GM12878 (cell line): ENCODE results near the gene POLA1. TPM values are rescaled to one million over a fixed set of nuclear protein-coding genes. Genes with fewer than 3 reads are reported as not detected.

Experiments used
- ATAC-seq: fragments of 200-7000 bp; cut with Tn5 transposase; 3 replicates; pipeline ENCODE4 v1.9.1; 2020; ENCODE audit warnings: mild to moderate bottlenecking, moderate library complexity
- BruUV-seq: library from RNA; stranded (reverse); fragments of 400-500 nt; replicated peaks from 2 replicates; lab custom pipeline; 2021; lab: Mats Ljungman, UMichigan
- CTCF ChIA-PET: fragments of 300-600 bp; sonication (Branson Sonifier 250); formaldehyde crosslinking; extraction: SDS; loops from one replicate; lab custom pipeline; 2021; ENCODE audit warnings: inconsistent platforms; lab: Yijun Ruan, JAX
- POLR2A ChIA-PET: fragments of 350-600 bp; formaldehyde crosslinking; extraction: SDS; loops from one replicate; lab custom pipeline; 2021; ENCODE audit warnings: inconsistent platforms; lab: Charles Lee
- RAD21 ChIA-PET: fragments of 300-600 bp; sonication (Branson Sonifier 250); formaldehyde crosslinking; loops from one replicate; lab custom pipeline; 2023; ENCODE audit warnings: antibody characterized with exemption; ENCODE audit not compliant: unreplicated experiment; lab: Charles Lee
- SMC1A ChIA-PET: fragments of 300-600 bp; sonication (Branson Sonifier 250); formaldehyde crosslinking; loops from one replicate; lab custom pipeline; 2023; ENCODE audit not compliant: unreplicated experiment, uncharacterized antibody; lab: Charles Lee
- DNase-seq: peaks from one replicate; pipeline ENCODE4 v3.0.0-alpha.2; 2011; ENCODE audit warnings: low read depth, low spot score
- FAIRE-seq: peaks from 3 replicates; lab custom pipeline; 2011; peaks lifted over from hg19 to GRCh38; lab: Jason Lieb, UNC
- H2AFZ ChIP-seq: 2 replicates; pipeline ENCODE4 v1.6.0; 2011; ENCODE audit warnings: low read depth, low read length, control low read depth; ENCODE audit not compliant: control insufficient read depth
- H3K27ac ChIP-seq: 2 replicates; pipeline ENCODE4 v1.5.1; 2011; ENCODE audit warnings: control low read depth; ENCODE audit not compliant: control insufficient read depth, insufficient read depth
- H3K27me3 ChIP-seq, 2 experiments: replicated peaks in 1 of 2; 2 replicates each; pipeline versions ENCODE4 v1.6.0 to v1.6.1; 2011; ENCODE audit warnings: low read length in 1 of 2; ENCODE audit not compliant: control insufficient read depth in 2 of 2, insufficient read depth in 2 of 2
- H3K36me3 ChIP-seq, 2 experiments: 2 replicates each; pipeline ENCODE4 v1.5.1; 2011; ENCODE audit warnings: low read length in 1 of 2; ENCODE audit not compliant: control insufficient read depth in 2 of 2, insufficient read depth in 2 of 2
- H3K4me1 ChIP-seq: 2 replicates; pipeline ENCODE4 v1.6.1; 2011; ENCODE audit warnings: mild to moderate bottlenecking, low read length, moderate library complexity, mixed read lengths; ENCODE audit not compliant: control insufficient read depth, insufficient read depth
- H3K4me2 ChIP-seq: 2 replicates; pipeline ENCODE4 v1.6.0; 2011; ENCODE audit warnings: control low read depth; ENCODE audit not compliant: control insufficient read depth, insufficient read depth
- H3K4me3 ChIP-seq: fragments of 200-600 bp; sonication (generic); 2 replicates; pipeline ENCODE4 v1.5.1; 2016
- H3K79me2 ChIP-seq: 2 replicates; pipeline ENCODE4 v1.6.0; 2011; ENCODE audit warnings: low read length; ENCODE audit not compliant: control insufficient read depth, insufficient read depth
- H3K9ac ChIP-seq: 2 replicates; pipeline ENCODE4 v1.8.0; 2011; ENCODE audit warnings: low read length, control low read depth, mixed read lengths; ENCODE audit not compliant: control insufficient read depth, insufficient read depth
- H3K9me3 ChIP-seq: replicated peaks from 3 replicates; pipeline ENCODE4 v1.5.1; 2011; ENCODE audit warnings: mild to moderate bottlenecking, low read length; ENCODE audit not compliant: control insufficient read depth, insufficient read depth
- H4K20me1 ChIP-seq: 2 replicates; pipeline ENCODE4 v1.6.0; 2011; ENCODE audit not compliant: control insufficient read depth, insufficient read depth
- ATF7 ChIP-seq: fragments of 450-650 bp; IDR thresholded peaks from 2 replicates; pipeline ENCODE4 v1.6.1; 2016; ENCODE audit warnings: low read depth, mild to moderate bottlenecking
- CBFB ChIP-seq: IDR thresholded peaks from 2 replicates; pipeline ENCODE4 v1.6.1; 2016; ENCODE audit warnings: antibody characterized with exemption, low read depth
- CREB1 ChIP-seq: IDR thresholded peaks from 2 replicates; pipeline ENCODE4 v1.6.1; 2012; ENCODE audit warnings: low read depth, mild to moderate bottlenecking, inconsistent platforms
- E2F8 ChIP-seq: fragments of 450-650 bp; IDR thresholded peaks from 2 replicates; pipeline ENCODE4 v1.6.1; 2018; ENCODE audit warnings: mild to moderate bottlenecking, low read depth, moderate library complexity; ENCODE audit not compliant: partially characterized antibody
- EGR1 ChIP-seq, 2 experiments: IDR thresholded peaks; 1 replicate in 1 of 2; 2 replicates in 1 of 2; pipeline ENCODE4 v1.6.1; 2011 to 2012; ENCODE audit warnings: low read depth in 2 of 2, low read length in 2 of 2, borderline replicate concordance in 1 of 2, mild to moderate bottlenecking in 1 of 2, moderate library complexity in 1 of 2
- ESRRA ChIP-seq: IDR thresholded peaks from 2 replicates; pipeline ENCODE4 v1.6.1; 2012; ENCODE audit warnings: mild to moderate bottlenecking, low read length, improper control_type of control experiment
- HDAC6 ChIP-seq: fragments of 200-600 bp; sonication (generic); IDR thresholded peaks from one replicate; pipeline ENCODE4 v1.8.0; 2017; ENCODE audit warnings: antibody characterized with exemption; ENCODE audit not compliant: unreplicated experiment
- NR2C2 ChIP-seq: IDR thresholded peaks from 2 replicates; pipeline ENCODE4 v1.6.1; 2011; ENCODE audit warnings: borderline replicate concordance, low read depth; ENCODE audit not compliant: control insufficient read depth, insufficient read length
- SMAD1 ChIP-seq: fragments of 450-650 bp; IDR thresholded peaks from 2 replicates; pipeline ENCODE4 v1.6.1; 2018; ENCODE audit warnings: mild to moderate bottlenecking, low read depth; ENCODE audit not compliant: partially characterized antibody
- SMARCA5 ChIP-seq: fragments of 450-650 bp; IDR thresholded peaks from 2 replicates; pipeline ENCODE4 v1.6.1; 2017; ENCODE audit warnings: mild to moderate bottlenecking
- SRF ChIP-seq, 2 experiments: IDR thresholded peaks; 2 replicates each; pipeline ENCODE4 v1.6.1; 2011; ENCODE audit warnings: low read depth in 2 of 2, low read length in 2 of 2, mild to moderate bottlenecking in 1 of 2, moderate library complexity in 1 of 2
- STAT1 ChIP-seq: fragments of 450-650 bp; conservative IDR thresholded peaks from 2 replicates; pipeline ENCODE4 v1.6.1; 2014; ENCODE audit warnings: antibody characterized with exemption, mild to moderate bottlenecking
- USF1 ChIP-seq: IDR thresholded peaks from 2 replicates; pipeline ENCODE4 v1.6.1; 2011; ENCODE audit warnings: borderline replicate concordance, low read depth, mild to moderate bottlenecking, moderate library complexity, mixed read lengths, low read length; ENCODE audit not compliant: insufficient read depth; ENCODE audit errors: extremely low read length
- ZNF217 ChIP-seq: fragments of 450-650 bp; IDR thresholded peaks from 2 replicates; pipeline ENCODE4 v1.6.1; 2017; ENCODE audit warnings: antibody characterized with exemption, mild to moderate bottlenecking
- ZZZ3 ChIP-seq: IDR thresholded peaks from 2 replicates; pipeline ENCODE4 v1.6.1; 2011; ENCODE audit warnings: low read depth; ENCODE audit not compliant: control insufficient read depth, insufficient read length
- WGBS: methylation state at CpG from one replicate; pipeline ENCODE4 v1.1.6; 2016; ENCODE audit warnings: low lambda C conversion rate; ENCODE audit not compliant: insufficient replicate concordance, insufficient coverage; ENCODE audit errors: missing lambda C conversion rate; 5-methylcytosine and 5-hydroxymethylcytosine counted together
- in situ Hi-C: fragments of 300-500 bp; cut with MboI; formaldehyde crosslinking; loops from 9 replicates; pipeline ENCODE4 v1.14.3; 2018; ENCODE audit warnings: mixed read lengths
- intact Hi-C: fragments of 100-400 bp; cut with micrococcal nuclease; formaldehyde crosslinking; loops from one replicate; pipeline ENCODE4 v1.14.2; 2022; ENCODE audit not compliant: unreplicated experiment
- polyA plus RNA-seq, 11 experiments: library from polyadenylated mRNA; depleted of rRNA in 4 of 11; unstranded in 6 of 11; stranded (reverse) in 5 of 11; fragments of >200 nt; fragmentation: Nextera tagmentation in 4 of 11; fragmentation: Illumina TruSeq in 1 of 11; extraction: Ambion mirVana in 4 of 11; extraction: Trizol in 1 of 11; gene quantifications; 1 replicate in 1 of 11; 2 replicates in 10 of 11; pipeline versions ENCODE4 v1.2.1 to v1.2.3, GENCODE V29; 2011 to 2016; ENCODE audit warnings: inconsistent platforms in 2 of 11, missing spikeins in 2 of 11, low read depth in 1 of 11
- total RNA-seq, 4 experiments: library from RNA; depleted of rRNA in 3 of 4; stranded (reverse); fragments of >200 nt in 3 of 4; fragmentation: Illumina TruSeq in 1 of 4; extraction: Trizol in 1 of 4; gene quantifications; 2 replicates each; pipeline versions ENCODE4 v1.2.1 to v1.2.3, GENCODE V29; 2013 to 2021

The POLA1 gene
- total and polyA plus RNA-seq, 10 of the 15 experiments (the other 5 are each of a cell fraction or from before 2014, with no cell fraction given): 6.5 to 34.7 (median 24.8) TPM

- FAIRE-seq (no peak), ATAC-seq (peak; percentile 69), DNase-seq (no peak)
- ChIA-PET SMC1A (no interaction called here), POLR2A (no interaction called here), RAD21 (no interaction called here), CTCF (no interaction called here)
- no TSS peak for BruUV-seq
- Histone ChIP-seq H3K27ac (no peak within 1 kb of the TSS), H3K9ac (no peak within 1 kb of the TSS), H4K20me1 (no peaks in the 10 kb centered on the region), H3K9me3 (no peaks in the 10 kb centered on the region; the same call in 2 of the 3 replicates), H3K4me3 (no peak within 1 kb of the TSS), H3K79me2 (no peaks in the 10 kb centered on the region), H3K4me2 (no peak within 1 kb of the TSS), H3K36me3 (no peaks in the 10 kb centered on the region), H3K27me3 (peaks cover 3 to 12% of the 10 kb centered on the region in 2 experiments), H3K4me1 (no peaks in the 10 kb centered on the region), H2AFZ (no peak within 1 kb of the TSS)
- TF ChIP-seq STAT1 (no peak), CBFB (no peak), HDAC6 (no peak), CREB1 (no peak), E2F8 (no peak), ZNF217 (no peak), USF1 (peak; percentile 56), SMARCA5 (no peak), SMAD1 (no peak), NR2C2 (no peak), ATF7 (no peak), ESRRA (no peak), ZZZ3 (no peak), SRF (IDR thresholded peaks at IDR 0.05; ENCODE audit: low read depth in 2 of 2, low read length in 2 of 2) (no peak), EGR1 (IDR thresholded peaks at IDR 0.05; ENCODE audit: borderline replicate concordance in 1 of 2, low read depth in 2 of 2, low read length in 2 of 2) (0 out of 3 replicates have a peak, but pooled peaks of 1 of the 2 experiments have one; percentile 19)
- intact Hi-C loops (no loop called here), in situ Hi-C loops (no loop called here)
- WGBS: 75% methylated on average over 58 of the region's 58 CpGs
Measured at GRCh38 chrX:25015486-25016360, 322.0 kb downstream of the POLA1 start, which contains the start of gene ARX. Gene ARX, minus strand, starts transcription at chrX:25015965. Its CDS starts 228 bp downstream, at chrX:25015737.
